Activated CD4-positive, alpha-beta T cell treated with anti-CD3 and anti-CD28 coated beads, Interleukin-2, amount 50 U/mL, for 4 hours (primary cell): ENCODE data around the gene HDAC4.

ENCODE experiments used
- DNase-seq, 2 experiments: peaks; one replicate each; pipeline ENCODE4 v3.0.0-alpha.2; 2020

The HDAC4 gene

GRCh38 chr2:239094867-239095266, 306.0 kb downstream of the HDAC4 start:
- DNase-seq, result no peak

- DNase-seq, result no peak
Measured at GRCh38 chr2:239093952-239094351, 306.9 kb downstream of the HDAC4 start.

- no peak for DNase-seq
Measured at GRCh38 chr2:239093542-239093941, 307.3 kb downstream of the HDAC4 start.

- no peak for DNase-seq
Measured at GRCh38 chr2:239092571-239093294, 308.1 kb downstream of the HDAC4 start.

GRCh38 chr2:239089884-239090283, 310.9 kb downstream of the HDAC4 start:
- no peak for DNase-seq

GRCh38 chr2:239087046-239087710, 313.6 kb downstream of the HDAC4 start:
- DNase-seq, result no peak

- DNase-seq, result no peak
Measured at GRCh38 chr2:239086325-239087020, 314.3 kb downstream of the HDAC4 start.

GRCh38 chr2:239085201-239085992, 315.4 kb downstream of the HDAC4 start:
- DNase-seq, result no peak

GRCh38 chr2:239084007-239084406, 316.8 kb downstream of the HDAC4 start:
- DNase-seq, result no peak

GRCh38 chr2:239082425-239082824, 318.4 kb downstream of the HDAC4 start:
- no peak for DNase-seq

- no peak for DNase-seq
Measured at GRCh38 chr2:239081622-239082021, 319.2 kb downstream of the HDAC4 start.

GRCh38 chr2:239081046-239081445, 319.8 kb downstream of the HDAC4 start:
- DNase-seq, result no peak

GRCh38 chr2:239079671-239080294, 321.0 kb downstream of the HDAC4 start:
- no peak for DNase-seq

- DNase-seq, result no peak
Measured at GRCh38 chr2:239078128-239078924, 322.5 kb downstream of the HDAC4 start.

- DNase-seq, result no peak
Measured at GRCh38 chr2:239077260-239077659, 323.6 kb downstream of the HDAC4 start.

- no peak for DNase-seq
Measured at GRCh38 chr2:239075918-239076758, 324.7 kb downstream of the HDAC4 start.

- DNase-seq, result no peak
Measured at GRCh38 chr2:239073745-239074530, 326.9 kb downstream of the HDAC4 start.

- no peak for DNase-seq
Measured at GRCh38 chr2:239073270-239073669, 327.6 kb downstream of the HDAC4 start.

- no peak for DNase-seq
Measured at GRCh38 chr2:239072786-239073185, 328.0 kb downstream of the HDAC4 start.

GRCh38 chr2:239070466-239070865, 330.4 kb downstream of the HDAC4 start:
- no peak for DNase-seq
